SK-N-SH (cell line): ENCODE data around the gene TTC32. TPM values are rescaled to one million over a fixed set of nuclear protein-coding genes. Genes with fewer than 3 reads are reported as not detected.

ENCODE experiments used
- CTCF ChIA-PET: fragments of 300-600, 350-600 bp; formaldehyde crosslinking; extraction: SDS; loops from one replicate; lab custom pipeline; 2021; lab: Yijun Ruan, JAX
- POLR2A ChIA-PET: fragments of 350-600 bp; sonication (Branson Sonifier 250); formaldehyde crosslinking; extraction: SDS; loops from one replicate; lab custom pipeline; 2020; ENCODE audit warnings: antibody characterized with exemption, inconsistent platforms; lab: Yijun Ruan, JAX
- DNase-seq: peaks from one replicate; pipeline ENCODE4 v3.0.0; 2012
- H2AFZ ChIP-seq: fragments of 200-600 bp; sonication (generic); 2 replicates; pipeline ENCODE4 v1.8.1; 2016; ENCODE audit warnings: antibody characterized with exemption, mild to moderate bottlenecking, low read depth
- H3F3A ChIP-seq: fragments of 200-600 bp; sonication (generic); replicated peaks from 2 replicates; pipeline ENCODE3; 2016; ENCODE audit warnings: antibody characterized with exemption, mild to moderate bottlenecking; ENCODE audit not compliant: insufficient read depth
- H3K27ac ChIP-seq, 2 experiments: fragments of 200-500 bp in 1 of 2; fragments of 200-600 bp in 1 of 2; sonication (Bioruptor generic) in 1 of 2; sonication (generic), shearing (Covaris generic) in 1 of 2; 2 replicates each; pipeline versions ENCODE4 v1.5.1 to v1.6.1; 2014 to 2016; ENCODE audit warnings: low read depth in 2 of 2, inconsistent platforms in 1 of 2, low read length in 1 of 2, mild to moderate bottlenecking in 1 of 2, mixed read lengths in 1 of 2
- H3K27me3 ChIP-seq: fragments of 200-600 bp; sonication (generic), shearing (Covaris generic); 2 replicates; pipeline ENCODE4 v1.6.1; 2016; ENCODE audit warnings: mixed run types; ENCODE audit not compliant: insufficient read depth
- H3K36me3 ChIP-seq, 2 experiments: fragments of 200-500 bp in 1 of 2; fragments of 200-600 bp in 1 of 2; sonication (Bioruptor generic) in 1 of 2; sonication (generic) in 1 of 2; replicated peaks in 1 of 2; 2 replicates each; pipeline versions ENCODE3 to v1.5.1; 2014 to 2016; ENCODE audit warnings: low read length in 1 of 2, mild to moderate bottlenecking in 1 of 2; ENCODE audit not compliant: insufficient read depth in 2 of 2, control insufficient read depth in 1 of 2
- H3K4me1 ChIP-seq, 2 experiments: fragments of 200-500 bp in 1 of 2; fragments of 200-600 bp in 1 of 2; sonication (Bioruptor generic) in 1 of 2; sonication (generic), shearing (Covaris generic) in 1 of 2; 2 replicates each; pipeline versions ENCODE4 v1.5.1 to v1.6.1; 2014 to 2016; ENCODE audit warnings: low read depth in 1 of 2, low read length in 1 of 2, mixed run types in 1 of 2; ENCODE audit not compliant: insufficient read depth in 2 of 2, control insufficient read depth in 1 of 2
- H3K4me2 ChIP-seq: fragments of 200-600 bp; sonication (generic), shearing (Covaris generic); 2 replicates; pipeline ENCODE4 v1.6.1; 2017; ENCODE audit warnings: mixed run types
- H3K4me3 ChIP-seq, 2 experiments: fragments of 200-500 bp in 1 of 2; fragments of 200-600 bp in 1 of 2; sonication (Bioruptor generic) in 1 of 2; sonication (generic), shearing (Covaris generic) in 1 of 2; 2 replicates each; pipeline versions ENCODE4 v1.5.1 to v1.8.1; 2014 to 2016; ENCODE audit warnings: low read depth in 2 of 2, inconsistent platforms in 1 of 2, low read length in 1 of 2, mild to moderate bottlenecking in 1 of 2, mixed read lengths in 1 of 2, moderate library complexity in 1 of 2
- H3K79me2 ChIP-seq: fragments of 200-600 bp; sonication (generic); 2 replicates; pipeline ENCODE4 v1.8.1; 2017; ENCODE audit warnings: mild to moderate bottlenecking; ENCODE audit not compliant: insufficient read depth
- H3K9ac ChIP-seq: fragments of 200-600 bp; sonication (generic); 2 replicates; pipeline ENCODE4 v1.6.1; 2017; ENCODE audit warnings: mixed run types
- H3K9me2 ChIP-seq: fragments of 200-600 bp; sonication (generic); 2 replicates; pipeline ENCODE4 v1.6.1; 2017; ENCODE audit warnings: mixed run types
- H3K9me3 ChIP-seq: fragments of 200-600 bp; sonication (generic); 2 replicates; pipeline ENCODE4 v1.6.1; 2017; ENCODE audit warnings: mixed run types, mild to moderate bottlenecking, moderate library complexity
- H4K20me1 ChIP-seq: fragments of 200-600 bp; sonication (generic); 2 replicates; pipeline ENCODE4 v1.6.1; 2017; ENCODE audit warnings: mild to moderate bottlenecking, mixed run types; ENCODE audit not compliant: insufficient read depth
- CHD2 ChIP-seq: fragments of 150-350 bp; IDR thresholded peaks from 2 replicates; pipeline ENCODE4 v1.6.1; 2018; ENCODE audit warnings: low read length; ENCODE audit not compliant: partially characterized antibody
- CTCF ChIP-seq: fragments of 200-600 bp; sonication (generic); IDR thresholded peaks from 2 replicates; pipeline ENCODE4 v1.6.1; 2017; ENCODE audit warnings: antibody characterized with exemption, mild to moderate bottlenecking, moderate library complexity
- ELF1 ChIP-seq: IDR thresholded peaks from 2 replicates; pipeline ENCODE4 v1.4.0; 2012
- EP300 ChIP-seq, 2 experiments: IDR thresholded peaks; 2 replicates each; pipeline versions ENCODE4 v1.4.0 to v1.6.1; 2012; ENCODE audit warnings: borderline replicate concordance in 1 of 2, low read depth in 1 of 2, low read length in 1 of 2
- GABPA ChIP-seq: IDR thresholded peaks from 2 replicates; pipeline ENCODE4 v1.4.0; 2012; ENCODE audit warnings: low read depth, mild to moderate bottlenecking
- GATA2 ChIP-seq: sonication (generic); formaldehyde crosslinking; IDR thresholded peaks from 2 replicates; pipeline ENCODE4 v1.5.0; 2020; ENCODE audit warnings: mild to moderate bottlenecking, missing genetic modification reagents
- IRF3 ChIP-seq: fragments of 150-350 bp; IDR thresholded peaks from 2 replicates; pipeline ENCODE4 v1.6.1; 2016; ENCODE audit warnings: mild to moderate bottlenecking, low read depth, low read length
- MAX ChIP-seq: IDR thresholded peaks from 2 replicates; pipeline ENCODE4 v1.4.0; 2012; ENCODE audit warnings: low read depth
- MEF2A ChIP-seq: IDR thresholded peaks from 2 replicates; pipeline ENCODE4 v1.4.0; 2012; ENCODE audit warnings: low read depth, borderline replicate concordance
- MXI1 ChIP-seq: IDR thresholded peaks from 2 replicates; pipeline ENCODE4 v1.6.1; 2012; ENCODE audit warnings: mild to moderate bottlenecking, low read depth, low read length, improper control_type of control experiment
- NFIC ChIP-seq: IDR thresholded peaks from 2 replicates; pipeline ENCODE4 v1.4.0; 2012; ENCODE audit warnings: borderline replicate concordance
- POLR2AphosphoS5 ChIP-seq: IDR thresholded peaks from 2 replicates; pipeline ENCODE4 v1.6.1; 2012; ENCODE audit warnings: low read depth, low read length
- RAD21 ChIP-seq: IDR thresholded peaks from 2 replicates; pipeline ENCODE4 v1.6.1; 2012; ENCODE audit warnings: mild to moderate bottlenecking, low read length
- RFX5 ChIP-seq: IDR thresholded peaks from 2 replicates; pipeline ENCODE4 v1.6.1; 2012; ENCODE audit warnings: mild to moderate bottlenecking, improper control_type of control experiment, low read length
- RXRA ChIP-seq: IDR thresholded peaks from 2 replicates; pipeline ENCODE4 v1.4.0; 2012; ENCODE audit warnings: low read depth, mild to moderate bottlenecking, borderline replicate concordance
- SIN3A ChIP-seq: IDR thresholded peaks from 2 replicates; pipeline ENCODE4 v1.6.1; 2012; ENCODE audit warnings: low read depth, mild to moderate bottlenecking, low read length, moderate library complexity, borderline replicate concordance
- USF2 ChIP-seq: fragments of 150-350 bp; IDR thresholded peaks from 2 replicates; pipeline ENCODE4 v1.6.1; 2017; ENCODE audit warnings: antibody characterized with exemption, low read length, low read depth, borderline replicate concordance
- ZBTB33 ChIP-seq: IDR thresholded peaks from 2 replicates; pipeline ENCODE4 v1.4.0; 2012; ENCODE audit warnings: low read depth, borderline replicate concordance
- WGBS: methylation state at CpG from one replicate; pipeline ENCODE4 v1.1.6; 2017; ENCODE audit warnings: low lambda C conversion rate; 5-methylcytosine and 5-hydroxymethylcytosine counted together
- polyA plus RNA-seq, 3 experiments: library from polyadenylated mRNA; depleted of rRNA; stranded (reverse); fragments of >200 nt; gene quantifications; 2 replicates each; pipeline ENCODE4 v1.2.3, GENCODE V29; 2012

TTC32 gene
- polyA plus RNA-seq, 1 of the 3 experiments (the other 2 are of a cell fraction) = 9.1 TPM

- H3K4me3 ChIP-seq = no peak overlapping the region
- TF ChIP-seq GATA2 (CRISPR knock-in tag) = no peak
- no peak for TF ChIP-seq RXRA
- no peak for TF ChIP-seq CTCF
- TF ChIP-seq NFIC = no peak
- no peak for TF ChIP-seq MEF2A
- TF ChIP-seq MAX = no peak
- no peak for TF ChIP-seq IRF3
- TF ChIP-seq SIN3A = no peak
- no peak for TF ChIP-seq EP300 (IDR thresholded peaks at IDR 0.05; ENCODE audit: borderline replicate concordance in 1 of 2, low read depth in 1 of 2, low read length in 1 of 2)
- no peak for TF ChIP-seq MXI1
- no peak for TF ChIP-seq ZBTB33
- no peak for TF ChIP-seq USF2
- TF ChIP-seq POLR2AphosphoS5 = no peak
- no peak for TF ChIP-seq RFX5
- no peak for TF ChIP-seq ELF1
- no peak for TF ChIP-seq CHD2
- no peak for TF ChIP-seq GABPA
- no peak for TF ChIP-seq RAD21
- no peak overlapping the region for H3K4me2 ChIP-seq
- H3K9ac ChIP-seq = no peak overlapping the region
- ChIA-PET POLR2A (interaction anchor here (1.1 kb wide), 1 partner anchor 18 kb away, joined by 4 read pairs; no protein-coding TSS in a partner anchor), CTCF (no interaction called here)
- peaks cover 5% of the 10 kb centered on the region; the same call in 1 of the 2 replicates for H3K27me3 ChIP-seq
- H3F3A ChIP-seq = no peaks in the 10 kb centered on the region
- H3K9me3 ChIP-seq = no peaks in the 10 kb centered on the region
- H3K79me2 ChIP-seq = no peaks in the 10 kb centered on the region
- no peak overlapping the region for H3K27ac ChIP-seq
- no peaks in the 10 kb centered on the region for H4K20me1 ChIP-seq
- H3K9me2 ChIP-seq = no peaks in the 10 kb centered on the region
- WGBS = 9% methylated on average over 2 of the region's 2 CpGs
- H3K4me1 ChIP-seq = no peaks in the 10 kb centered on the region; a peak in 1 of 4 replicates
- no peak overlapping the region for H2AFZ ChIP-seq
- no peaks in the 10 kb centered on the region for H3K36me3 ChIP-seq
- no peak for DNase-seq
Observed at GRCh38 chr2:19883486-19883885, 18.3 kb downstream of the TTC32 start.
